NCI-H2029 treated with DMSO at 0.1 percent for 48 hours (cell line): Measurements from ENCODE around the gene DNAH1.

Experiments
- DNase-seq: peaks from one replicate; lab custom pipeline; 2025; lab: John Stamatoyannopoulos, UW

Gene DNAH1

GRCh38 chr3:52404391-52404790, 88.3 kb downstream of the DNAH1 start:
- DNase-seq, result no peak

GRCh38 chr3:52405066-52405465, 88.9 kb downstream of the DNAH1 start:
- DNase-seq, result no peak

- DNase-seq, result no peak
These were observed 89.5 kb downstream of the DNAH1 start for GRCh38 chr3:52405601-52406110.

- no peak for DNase-seq
These were observed 90.1 kb downstream of the DNAH1 start for GRCh38 chr3:52406231-52406661.

- no peak for DNase-seq
These were observed 90.8 kb downstream of the DNAH1 start for GRCh38 chr3:52406791-52407510.

DNA sequence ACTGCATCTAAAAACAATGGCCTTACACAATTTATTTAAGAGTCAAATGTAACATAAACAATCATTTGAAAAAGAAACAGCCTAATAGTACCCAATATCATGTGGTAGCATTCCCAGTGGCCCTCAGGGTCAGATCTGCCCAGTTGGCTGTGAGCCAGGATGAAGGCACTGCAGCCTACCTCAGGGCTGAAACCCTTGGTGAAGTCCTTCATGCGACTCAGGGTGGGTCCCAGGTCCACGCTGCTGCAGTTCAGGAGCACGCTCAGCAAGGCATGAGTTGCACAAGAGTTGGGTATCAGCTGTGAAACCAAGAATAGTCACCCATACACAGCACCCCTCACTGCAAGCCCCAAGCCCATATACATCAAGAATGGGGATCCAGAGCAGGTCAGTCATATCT, 91.7 kb downstream of the DNAH1 start:
- no peak for DNase-seq

- DNase-seq, result no peak
These were observed 92.3 kb downstream of the DNAH1 start for GRCh38 chr3:52408466-52408865.

- no peak for DNase-seq
These were observed 99.7 kb downstream of the DNAH1 start for GRCh38 chr3:52415800-52416199.

DNA sequence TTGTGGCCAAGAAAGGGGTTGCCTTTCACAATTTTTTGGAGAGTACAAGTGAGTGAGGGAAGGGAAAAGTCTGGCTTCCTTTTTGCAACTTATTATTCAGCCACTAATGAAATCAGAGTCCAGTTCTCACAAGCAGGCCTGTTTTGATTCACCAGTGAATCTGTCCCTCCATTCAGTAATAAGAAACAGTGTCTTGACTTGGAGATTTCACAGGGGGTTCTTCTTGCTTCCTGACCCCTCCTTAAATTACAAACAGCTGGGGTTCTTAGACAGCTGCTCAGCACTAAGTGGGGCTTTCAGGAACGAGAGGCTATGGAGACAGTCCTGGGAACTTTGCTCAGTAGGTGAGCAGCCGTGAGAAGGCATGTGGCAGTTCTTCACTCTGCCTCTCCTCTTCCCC, 104.3 kb downstream of the DNAH1 start:
- DNase-seq, result no peak

DNA sequence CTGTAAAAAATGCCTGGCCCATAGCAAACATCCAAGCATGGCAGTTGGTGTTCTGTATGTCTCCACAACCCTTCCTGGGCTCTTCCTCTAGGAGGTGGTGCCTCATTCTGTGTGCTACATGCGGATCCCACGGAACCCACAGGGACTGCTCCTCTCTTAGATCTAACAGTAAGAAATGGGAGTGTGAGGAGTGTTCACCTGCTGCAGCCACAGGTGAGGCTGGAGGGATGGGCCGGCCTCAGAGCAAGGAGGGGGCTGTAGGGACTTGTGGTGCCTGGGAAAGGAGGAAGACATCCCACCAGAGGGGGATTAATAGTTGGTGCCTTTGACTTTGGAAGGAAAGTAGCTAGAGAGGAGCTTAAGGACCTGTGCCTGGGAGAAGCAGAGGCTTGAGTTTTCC, 106.5 kb downstream of the DNAH1 start:
- no peak for DNase-seq

- DNase-seq, result no peak
These were observed 107.1 kb downstream of the DNAH1 start for GRCh38 chr3:52423173-52423572.

DNA sequence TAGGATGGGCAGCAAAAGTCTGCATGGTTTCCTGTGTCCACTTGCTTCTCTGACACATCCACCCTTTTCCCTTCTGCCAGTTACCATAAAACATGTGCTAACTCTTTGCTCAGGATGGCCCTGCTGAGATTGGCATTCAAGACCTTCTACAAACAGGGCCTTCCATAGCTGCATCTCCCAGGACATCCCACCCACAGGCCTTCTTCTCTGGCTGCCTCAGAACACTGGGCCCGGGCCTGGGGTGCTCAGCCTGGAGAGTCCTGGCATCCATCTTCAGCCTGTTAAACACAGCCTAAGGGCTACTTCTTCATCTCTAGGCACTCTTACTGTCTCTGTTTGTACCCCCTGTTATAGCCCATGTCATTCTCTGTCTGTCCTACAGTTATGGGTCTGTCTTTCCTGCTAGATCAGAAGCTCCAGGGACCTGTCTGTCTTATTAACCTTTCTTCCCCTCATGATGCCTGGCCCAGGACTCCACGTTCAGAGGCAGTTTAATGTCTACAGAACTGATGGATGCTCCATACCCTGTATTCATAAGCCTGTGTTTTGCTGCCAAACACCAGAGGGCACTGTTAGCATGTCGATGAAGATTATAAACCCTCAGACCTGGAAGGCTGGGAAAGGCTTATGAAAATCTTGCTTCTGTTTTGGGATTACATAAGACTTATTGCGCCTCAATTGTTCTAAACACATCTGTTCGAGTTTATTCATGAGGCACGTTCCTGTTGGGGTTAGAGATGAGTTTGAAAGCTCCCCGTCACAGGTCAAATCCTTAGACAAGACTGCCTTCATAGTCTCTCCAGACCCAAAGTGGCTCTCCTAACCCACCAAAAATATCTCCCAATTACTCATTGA, 112.3 kb downstream of the DNAH1 start:
- DNase-seq, result no peak

DNA sequence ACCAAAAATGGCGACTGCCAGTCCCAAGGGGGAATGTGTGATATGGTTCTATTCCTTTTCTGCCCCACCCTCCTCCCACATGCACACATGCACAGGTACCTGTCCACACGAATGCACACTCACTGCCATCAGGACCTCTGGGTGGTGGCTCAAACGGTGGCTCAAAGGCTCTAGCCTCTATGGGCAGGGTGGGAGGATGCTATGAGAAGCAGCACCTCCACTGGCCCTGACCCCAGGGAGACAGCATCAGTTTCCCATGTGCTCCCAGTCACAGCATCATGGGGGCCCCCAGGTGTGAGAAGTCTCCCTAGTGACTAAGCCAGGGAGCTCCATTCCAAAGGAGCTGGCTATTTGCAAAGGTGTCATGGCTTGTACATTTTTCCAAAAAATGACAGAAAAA, 112.9 kb downstream of the DNAH1 start:
- no peak for DNase-seq

GRCh38 chr3:52429779-52430415, 113.8 kb downstream of the DNAH1 start:
- DNase-seq, result no peak

DNA sequence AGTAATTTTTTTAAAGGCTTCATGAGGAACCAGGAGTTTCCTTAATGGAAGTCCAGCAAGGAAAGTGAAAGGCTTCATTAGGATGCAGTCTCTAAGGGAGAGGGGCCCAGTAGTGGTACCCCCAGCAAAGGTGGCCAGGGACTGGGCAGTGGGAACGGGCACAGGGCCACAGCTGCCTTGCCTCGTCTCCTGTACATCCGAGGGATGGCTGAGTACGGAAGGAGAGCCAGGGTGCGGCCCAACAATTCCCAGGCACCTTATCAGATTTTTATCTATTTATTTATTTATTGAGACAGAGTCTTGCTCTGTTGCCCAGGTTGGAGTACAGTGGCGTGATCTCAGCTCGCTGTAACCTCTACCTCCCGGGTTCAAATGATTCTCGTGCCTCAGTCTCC, 114.3 kb downstream of the DNAH1 start:
- no peak for DNase-seq

- no peak for DNase-seq
These were observed 115.5 kb downstream of the DNAH1 start for GRCh38 chr3:52431459-52432223.

- no peak for DNase-seq
These were observed 116.1 kb downstream of the DNAH1 start for GRCh38 chr3:52432225-52432624.

- no peak for DNase-seq
These were observed 116.6 kb downstream of the DNAH1 start for GRCh38 chr3:52432691-52433141.

DNA sequence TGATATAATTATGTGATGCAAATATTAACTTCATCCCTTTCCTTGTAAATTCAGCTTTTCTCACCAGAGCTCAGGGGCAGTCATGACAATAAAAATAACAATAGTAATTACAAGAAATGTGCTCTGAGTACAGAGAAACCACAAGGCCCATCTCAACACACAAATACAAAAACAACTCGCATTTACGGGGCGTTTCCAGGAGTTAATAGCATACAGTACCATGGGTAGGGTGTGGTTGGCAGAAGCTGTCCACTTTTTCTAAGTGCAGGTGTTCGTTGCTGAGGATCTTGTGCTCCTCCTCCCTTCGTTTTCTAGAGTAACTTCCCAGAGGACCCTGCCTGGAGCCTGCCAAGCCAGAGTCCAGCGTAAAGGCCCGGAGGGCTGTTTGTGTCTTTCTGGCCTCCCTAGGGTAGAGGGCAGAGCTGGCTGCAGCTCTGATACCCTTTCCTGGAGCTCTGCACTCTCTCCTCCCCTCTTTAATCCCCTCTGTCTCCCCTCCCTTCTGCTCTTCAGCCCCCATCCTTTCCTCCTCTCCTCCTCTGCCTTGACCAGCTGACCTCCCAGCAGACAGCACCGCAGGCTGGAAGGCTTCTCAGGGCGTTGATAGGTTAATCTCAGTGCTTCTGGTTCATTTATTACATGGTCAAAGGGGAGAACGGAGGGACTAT, 117.3 kb downstream of the DNAH1 start:
- DNase-seq, result no peak

DNA sequence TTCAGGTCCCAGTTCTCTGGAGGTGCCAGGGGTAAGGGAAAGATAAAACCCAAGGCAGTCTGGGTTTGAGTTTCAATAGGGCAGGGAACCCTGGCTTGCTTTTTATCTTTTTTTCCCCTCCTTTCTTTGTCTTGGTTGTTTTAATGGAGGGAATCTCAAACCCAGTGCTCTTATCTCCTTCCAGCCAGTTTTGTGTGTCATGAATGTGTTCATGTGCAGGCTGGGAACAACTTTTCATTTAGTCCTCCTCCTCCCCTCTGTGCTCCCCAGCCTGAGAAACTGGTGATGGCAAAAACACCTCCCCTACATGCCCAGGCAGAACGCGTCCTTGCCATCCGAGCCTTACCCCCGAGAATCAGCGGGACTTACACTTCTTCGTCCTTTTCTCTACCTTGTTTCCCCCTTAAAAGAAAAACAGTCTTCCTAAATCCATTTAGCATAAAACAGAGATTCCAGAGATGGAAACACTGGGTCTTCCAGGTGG, 117.9 kb downstream of the DNAH1 start:
- DNase-seq, result no peak

- no peak for DNase-seq
These were observed 118.5 kb downstream of the DNAH1 start for GRCh38 chr3:52434491-52435115.
